HepG2 (cell line): ENCODE results near the gene NDUFS2. TPM values are rescaled to one million over a fixed set of nuclear protein-coding genes. Genes with fewer than 3 reads are reported as not detected.

Source experiments
- ATF5 ChIP-seq: sonication (generic); formaldehyde crosslinking; IDR thresholded peaks from 2 replicates; pipeline ENCODE4 v1.4.0; 2020; ENCODE audit warnings: mild to moderate bottlenecking, low read depth, missing genetic modification reagents
- CTCF ChIP-seq: sonication (generic); formaldehyde crosslinking; IDR thresholded peaks from 2 replicates; pipeline ENCODE4 v1.5.0; 2020; ENCODE audit warnings: mild to moderate bottlenecking, missing genetic modification reagents, moderate library complexity
- DDIT3 ChIP-seq: sonication (generic); formaldehyde crosslinking; IDR thresholded peaks from 2 replicates; pipeline ENCODE4 v1.4.0; 2020; ENCODE audit warnings: mild to moderate bottlenecking, missing genetic modification reagents
- DPF2 ChIP-seq: sonication (generic); formaldehyde crosslinking; IDR thresholded peaks from 2 replicates; pipeline ENCODE4 v1.4.0; 2020; ENCODE audit warnings: mild to moderate bottlenecking, low read depth, missing genetic modification reagents, borderline replicate concordance
- ELF1 ChIP-seq: sonication (generic); formaldehyde crosslinking; IDR thresholded peaks from 2 replicates; pipeline ENCODE4 v1.4.0; 2020; ENCODE audit warnings: missing genetic modification reagents
- ELF4 ChIP-seq: sonication (generic); formaldehyde crosslinking; IDR thresholded peaks from 2 replicates; pipeline ENCODE4 v1.5.0; 2020; ENCODE audit warnings: missing genetic modification reagents, mild to moderate bottlenecking, moderate library complexity, borderline replicate concordance
- FOXK1 ChIP-seq: sonication (generic); formaldehyde crosslinking; IDR thresholded peaks from 2 replicates; pipeline ENCODE4 v1.4.0; 2020; ENCODE audit warnings: low read depth, missing genetic modification reagents, borderline replicate concordance
- GATAD2A ChIP-seq: IDR thresholded peaks from 2 replicates; pipeline ENCODE4 v1.6.1; 2016
- GTF2F1 ChIP-seq: fragments of 150-350 bp; IDR thresholded peaks from 2 replicates; pipeline ENCODE4 v1.6.1; 2014; ENCODE audit warnings: low read length
- NR1H2 ChIP-seq: sonication (generic); formaldehyde crosslinking; IDR thresholded peaks from 2 replicates; pipeline ENCODE4 v1.8.1; 2022; ENCODE audit warnings: low read depth, missing genetic modification reagents, borderline replicate concordance
- ONECUT2 ChIP-seq: sonication (generic); formaldehyde crosslinking; IDR thresholded peaks from 2 replicates; pipeline ENCODE4 v1.4.0; 2020; ENCODE audit warnings: missing genetic modification reagents
- RARG ChIP-seq: sonication (generic); formaldehyde crosslinking; IDR thresholded peaks from 2 replicates; pipeline ENCODE4 v1.4.0; 2020; ENCODE audit warnings: low read depth, mild to moderate bottlenecking, missing genetic modification reagents
- SMC3 ChIP-seq: IDR thresholded peaks from 2 replicates; pipeline ENCODE4 v1.6.1; 2011; ENCODE audit warnings: low read length, improper control_type of control experiment
- STAT6 ChIP-seq: sonication (generic); formaldehyde crosslinking; IDR thresholded peaks from 2 replicates; pipeline ENCODE4 v1.4.0; 2020; ENCODE audit warnings: missing genetic modification reagents, mild to moderate bottlenecking, borderline replicate concordance
- YY1 ChIP-seq: IDR thresholded peaks from 2 replicates; pipeline ENCODE4 v1.6.1; 2011; ENCODE audit warnings: low read length, low read depth, moderate library complexity, mild to moderate bottlenecking; ENCODE audit not compliant: insufficient read depth, insufficient replicate concordance
- ZBTB2 ChIP-seq: sonication (generic); formaldehyde crosslinking; IDR thresholded peaks from 2 replicates; pipeline ENCODE4 v1.8.0; 2022; ENCODE audit warnings: low read depth, missing genetic modification reagents
- ZFP41 ChIP-seq: sonication (generic); formaldehyde crosslinking; IDR thresholded peaks from 2 replicates; pipeline ENCODE4 v1.4.0; 2020; ENCODE audit warnings: mild to moderate bottlenecking, missing genetic modification reagents, borderline replicate concordance
- ZNF576 ChIP-seq: sonication (generic); formaldehyde crosslinking; IDR thresholded peaks from 2 replicates; pipeline ENCODE4 v1.4.0; 2020; ENCODE audit warnings: mild to moderate bottlenecking, missing genetic modification reagents
- ZNF580 ChIP-seq: IDR thresholded peaks from 2 replicates; pipeline ENCODE4 v1.6.1; 2016; ENCODE audit warnings: low read depth, borderline replicate concordance
- ZNF589 ChIP-seq: sonication (generic); formaldehyde crosslinking; conservative IDR thresholded peaks from 2 replicates; pipeline ENCODE4 v1.8.0; 2022; ENCODE audit warnings: mild to moderate bottlenecking, moderate library complexity, missing genetic modification reagents
- ZNF761 ChIP-seq: sonication (generic); formaldehyde crosslinking; conservative IDR thresholded peaks from 2 replicates; pipeline ENCODE4 v1.4.0; 2020; ENCODE audit warnings: mild to moderate bottlenecking, missing genetic modification reagents
- polyA plus RNA-seq, 8 experiments: library from polyadenylated mRNA; depleted of rRNA in 3 of 8; stranded (reverse) in 7 of 8; unstranded in 1 of 8; fragments of >200 nt; fragmentation: Illumina TruSeq in 4 of 8; extraction: Trizol in 4 of 8; gene quantifications; 2 replicates each; pipeline versions ENCODE4 v1.2.1 to v1.2.3, GENCODE V29; 2011 to 2016; ENCODE audit warnings: low read depth in 4 of 8, missing spikeins in 1 of 8, mixed read lengths in 1 of 8; ENCODE audit not compliant: insufficient read depth in 1 of 8
- total RNA-seq, 5 experiments: library from RNA; depleted of rRNA; stranded (reverse); fragments of >200 nt; fragmentation: Illumina TruSeq; extraction: Trizol; gene quantifications; 2 replicates each; pipeline ENCODE4 v1.2.3, GENCODE V29; 2016; ENCODE audit warnings: low read depth in 1 of 5

NDUFS2 gene
- total and polyA plus RNA-seq, 2 of the 13 experiments (the other 11 are each of a cell fraction or from before 2014, with no cell fraction given) = 89.9 to 118 TPM

GRCh38 chr1:161192476-161193465 lies 9.4 kb upstream of the NDUFS2 start (continued):
- TF ChIP-seq ELF4 (CRISPR knock-in tag) (no peak), CTCF (peak; percentile 92), YY1 (no peak), DPF2 (CRISPR knock-in tag) (no peak), FOXK1 (CRISPR knock-in tag) (peak; percentile 19; the same call in 1 of the 2 replicates), ELF1 (CRISPR knock-in tag) (no peak), ZBTB2 (no peak), NR1H2 (CRISPR knock-in tag) (no peak), SMC3 (peak; percentile 81), ATF5 (CRISPR knock-in tag) (no peak), ZNF761 (CRISPR knock-in tag) (no peak), DDIT3 (CRISPR knock-in tag) (no peak), ZNF576 (CRISPR knock-in tag) (no peak), ZFP41 (CRISPR knock-in tag) (no peak), ZNF580 (no peak), RARG (CRISPR knock-in tag) (no peak), ONECUT2 (CRISPR knock-in tag) (no peak), STAT6 (CRISPR knock-in tag) (no peak), ZNF589 (no peak), GTF2F1 (no peak), GATAD2A (CRISPR knock-in tag) (0 out of 2 replicates have a peak, but pooled peaks have one; percentile 23)
